Measurements from ENCODE around the gene MOSMO.
A peak's percentile ranks its signal among the peaks of the same experiment; 100 is the strongest.

MOSMO gene

GRCh38 chr16:22050963-22051362, 43.1 kb downstream of the MOSMO start:
- DNase-seq (ENCODE audit: low spot score), result no peak

DNA sequence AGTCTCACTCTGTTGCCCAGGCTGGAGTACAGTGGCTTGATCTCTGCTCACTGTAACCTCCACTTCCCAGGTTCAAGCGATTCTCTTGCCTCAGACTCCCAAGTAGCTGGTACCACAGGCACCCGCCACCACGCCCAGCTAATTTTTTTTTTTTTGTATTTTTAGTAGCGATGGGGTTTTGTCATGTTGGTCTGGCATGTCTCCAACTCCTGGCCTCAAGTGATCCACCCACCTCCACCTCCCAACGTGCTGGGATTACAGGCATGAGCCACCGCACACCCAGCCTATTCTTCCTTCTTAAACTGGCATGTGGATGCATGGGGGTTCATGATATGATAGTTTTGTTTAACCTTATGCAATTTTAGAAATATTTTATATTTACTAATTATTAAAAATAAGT, 45.1 kb downstream of the MOSMO start:
- DNase-seq (ENCODE audit: low spot score), result no peak

DNA sequence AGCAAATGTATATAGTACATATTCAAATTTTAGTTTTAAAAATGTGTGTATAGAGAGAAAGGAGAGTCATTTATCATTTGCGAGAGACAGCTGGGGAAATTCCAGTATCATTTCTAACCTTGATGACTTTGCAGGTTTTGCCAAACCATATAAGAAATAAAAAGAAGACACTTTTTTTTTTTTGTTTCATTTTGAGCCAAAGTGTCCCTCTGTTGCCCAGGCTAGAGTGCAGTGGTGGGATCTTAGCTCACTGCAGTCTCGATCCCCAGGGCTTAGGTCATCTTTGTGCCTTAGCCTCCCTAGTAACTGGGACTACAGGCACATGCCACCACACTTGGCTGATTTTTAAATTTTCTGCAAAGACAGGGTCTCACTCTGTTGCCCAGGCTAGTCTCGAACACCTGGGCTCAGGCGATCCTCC, 46.0 kb downstream of the MOSMO start:
- DNase-seq (ENCODE audit: low spot score), result no peak

DNA sequence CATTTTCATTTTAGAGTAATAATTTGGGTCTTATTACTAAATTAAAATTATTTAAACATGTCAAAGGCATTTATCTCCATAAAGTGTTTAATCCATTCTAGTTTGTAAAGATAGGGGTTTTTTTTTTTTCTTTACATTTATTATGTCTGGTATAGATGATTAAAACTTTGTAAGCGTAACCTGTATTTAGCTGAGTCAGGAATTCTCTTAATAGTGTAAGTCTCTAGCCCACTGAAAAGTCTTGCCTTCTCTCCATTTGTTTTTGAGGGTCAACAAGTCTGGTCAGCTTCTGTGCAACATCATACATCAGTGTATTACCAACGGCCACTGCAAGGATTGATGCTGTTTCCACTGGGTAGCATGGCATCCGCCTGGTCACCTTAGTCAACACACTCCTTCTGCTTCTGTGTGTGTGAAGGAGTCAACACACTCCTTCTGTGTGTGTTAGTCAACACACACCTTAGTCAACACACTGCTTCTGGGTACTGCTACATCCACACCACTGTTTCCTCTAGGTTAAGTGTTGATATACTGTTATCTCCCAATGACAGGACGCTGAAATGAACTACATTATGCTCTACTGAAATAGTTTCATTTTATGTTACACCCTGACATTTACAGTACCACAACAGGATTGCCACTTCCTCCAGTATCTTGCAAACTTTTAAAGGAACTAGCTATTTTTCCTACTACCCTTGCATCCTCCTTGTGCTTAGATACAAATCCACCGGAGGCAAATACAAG, 47.1 kb downstream of the MOSMO start:
- no peak for DNase-seq (ENCODE audit: low spot score)

DNA sequence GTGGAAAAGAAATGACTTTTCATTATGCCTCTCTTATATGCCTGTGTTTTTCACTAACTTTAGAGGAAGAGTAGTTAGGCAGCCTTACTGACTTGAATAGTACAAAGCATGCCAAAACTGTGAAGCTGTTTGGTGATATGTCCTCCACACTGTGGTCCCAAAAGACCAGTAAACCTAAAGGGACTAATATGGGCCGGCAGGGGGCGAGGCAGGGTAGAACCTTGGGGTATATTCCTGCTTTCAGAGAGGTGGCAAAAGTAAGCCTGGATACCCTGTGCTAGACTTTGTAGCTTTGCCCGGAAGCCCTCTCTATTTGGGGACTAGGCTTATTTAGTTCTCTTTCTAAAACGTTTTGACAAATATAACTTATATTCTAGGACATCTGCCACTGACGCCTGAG, 48.0 kb downstream of the MOSMO start:
- DNase-seq (ENCODE audit: low spot score), result no peak

DNA sequence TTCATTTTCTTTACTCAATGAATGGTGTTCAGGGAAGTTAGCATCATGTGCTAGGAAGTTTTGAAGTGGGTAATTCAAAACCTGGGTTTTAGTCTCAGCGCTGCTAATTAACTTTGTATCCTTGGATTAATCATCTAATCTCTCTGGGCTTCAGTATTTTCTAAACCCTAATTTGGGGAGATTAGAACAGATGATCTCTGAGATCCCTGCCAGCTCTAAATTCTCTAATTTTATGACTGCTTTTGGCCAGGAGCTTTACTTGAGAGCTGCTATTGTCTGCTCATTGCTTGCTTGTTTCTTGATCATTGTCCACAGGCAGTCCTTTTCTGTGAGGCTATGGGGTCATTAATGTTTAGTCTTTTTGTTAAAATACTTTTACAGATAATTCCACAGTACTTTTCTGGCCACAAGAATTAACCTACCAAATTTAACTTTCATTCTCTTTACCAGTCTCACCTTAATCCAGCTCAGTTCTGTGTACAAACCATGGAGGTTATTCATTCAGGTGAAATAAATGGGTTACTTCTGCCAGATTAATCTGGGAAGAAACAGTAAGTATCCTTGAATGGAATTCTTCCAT, 56.1 kb downstream of the MOSMO start:
- DNase-seq (ENCODE audit: low spot score), result no peak

DNA sequence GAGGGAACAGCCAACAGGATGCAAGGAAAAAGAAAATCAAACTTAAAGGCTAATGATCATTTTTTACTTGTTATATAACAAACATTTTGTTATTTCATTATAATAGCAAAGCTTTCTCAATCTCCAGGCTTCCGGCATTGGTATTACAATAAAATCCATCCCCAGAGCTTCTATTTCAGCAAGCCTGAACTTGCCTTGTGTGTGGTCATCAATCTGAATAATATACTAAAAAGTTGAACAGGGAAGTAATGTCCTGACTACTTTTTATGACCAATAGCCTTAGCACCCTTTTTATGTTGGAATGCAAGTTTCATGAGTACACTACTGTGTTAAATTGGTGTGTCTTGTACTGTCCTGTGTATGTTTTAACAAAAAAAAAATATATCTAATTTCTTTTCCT, 57.3 kb downstream of the MOSMO start:
- DNase-seq (ENCODE audit: low spot score), result no peak

GRCh38 chr16:22070361-22071330, 62.7 kb downstream of the MOSMO start:
- DNase-seq (ENCODE audit: low spot score), result no peak

DNA sequence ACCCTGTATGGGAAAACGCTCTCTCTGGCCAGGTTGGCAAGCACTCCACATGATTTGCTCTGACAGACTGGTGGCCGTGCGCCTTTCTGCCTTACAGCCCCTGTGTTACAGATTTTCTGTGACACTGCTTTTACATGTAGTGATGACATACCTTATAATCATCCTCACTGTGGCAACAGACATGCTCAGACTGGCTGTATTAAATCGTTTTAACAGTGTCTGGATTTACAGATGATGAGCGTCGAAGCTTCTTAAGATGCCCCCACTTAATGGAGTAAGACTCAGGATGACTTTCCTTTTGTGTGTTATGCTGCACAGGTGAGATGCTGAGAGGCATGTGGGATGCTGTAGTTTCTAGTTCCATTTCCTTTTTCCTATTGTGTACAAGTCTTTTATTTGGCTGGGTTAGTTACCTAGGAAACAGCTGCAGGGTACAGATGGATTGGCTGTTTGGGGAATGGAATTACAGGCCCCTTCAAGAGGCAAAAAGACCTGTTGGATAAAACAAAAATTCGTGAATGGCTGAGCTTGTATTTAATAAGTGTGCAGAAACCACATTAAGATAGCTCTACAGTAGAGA, 63.5 kb downstream of the MOSMO start:
- DNase-seq (ENCODE audit: low spot score), result no peak

DNA sequence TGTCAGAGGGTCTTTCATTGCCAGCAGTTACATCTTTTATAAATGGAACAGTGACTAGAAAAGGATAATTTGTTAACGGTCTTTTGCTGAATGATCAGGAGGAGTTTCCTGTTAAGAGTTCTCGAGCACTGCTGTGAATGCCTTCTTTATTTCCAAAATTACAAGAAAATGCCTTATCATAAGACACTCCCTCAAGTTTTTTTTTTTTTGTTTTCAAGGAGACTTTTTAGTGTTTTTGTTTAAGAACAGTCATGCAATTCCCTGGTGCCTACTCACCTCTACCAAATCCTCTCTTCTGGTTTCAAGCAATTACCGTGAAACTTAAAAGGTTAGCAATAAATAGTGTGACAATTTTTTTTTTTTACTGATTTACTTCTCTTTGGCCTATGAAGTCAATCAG, 65.4 kb downstream of the MOSMO start:
- DNase-seq (ENCODE audit: low spot score), result no peak

DNA sequence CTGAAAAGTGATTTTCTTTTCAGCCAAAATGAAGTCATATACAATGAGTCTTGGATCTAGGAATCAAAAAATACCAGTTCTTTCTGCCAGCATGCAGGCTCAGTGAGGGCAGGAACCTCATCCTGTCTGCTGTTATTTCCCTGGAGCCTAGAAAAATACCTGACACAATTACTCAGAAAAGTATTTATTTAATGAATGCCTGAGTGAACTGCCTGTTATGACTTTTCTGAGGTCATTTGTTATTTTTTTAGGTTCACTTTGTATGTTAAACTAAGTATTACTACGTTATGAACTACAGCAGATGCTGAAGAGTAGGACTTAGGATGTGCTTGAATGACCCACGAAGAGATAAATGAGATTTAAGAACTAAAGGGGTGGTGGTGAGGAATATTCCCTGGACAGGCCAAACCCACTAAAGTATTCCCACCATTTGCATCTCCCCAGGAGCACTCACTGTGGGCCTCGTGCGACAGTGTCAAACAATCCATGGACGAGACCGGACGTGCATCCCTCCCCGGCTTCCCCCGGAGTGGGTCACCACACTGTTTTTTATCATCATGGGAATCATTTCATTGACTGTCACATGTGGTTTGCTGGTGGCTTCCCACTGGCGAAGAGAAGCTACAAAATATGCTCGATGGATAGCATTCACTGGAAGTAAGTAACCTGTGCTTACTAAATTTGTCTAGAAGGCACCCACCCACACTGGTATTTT, 67.3 kb downstream of the MOSMO start:
- DNase-seq (ENCODE audit: low spot score), result no peak

- DNase-seq (ENCODE audit: low spot score), result no peak
Measured at GRCh38 chr16:22075776-22076175, 67.9 kb downstream of the MOSMO start.

GRCh38 chr16:22077700-22078313, 69.9 kb downstream of the MOSMO start:
- DNase-seq (ENCODE audit: low spot score), result peak; percentile 71

DNA sequence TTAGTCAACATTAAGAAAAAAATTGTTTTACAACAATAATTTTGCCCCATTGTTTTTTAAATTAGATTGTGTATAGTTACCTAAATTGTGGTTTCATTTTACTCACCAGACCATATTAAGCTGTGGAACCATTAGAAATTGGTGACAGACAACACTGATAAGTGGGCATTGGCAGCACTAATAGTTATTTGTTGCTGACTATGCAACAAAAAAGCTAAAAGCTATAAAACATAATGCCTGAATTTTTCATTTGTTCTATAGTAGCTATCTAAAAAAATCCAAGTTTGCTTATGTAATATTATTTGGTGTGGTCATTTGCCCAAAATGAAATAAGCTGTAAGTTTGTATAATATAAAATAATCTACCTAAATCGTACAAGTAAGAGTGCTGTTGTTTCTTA, 70.7 kb downstream of the MOSMO start:
- no peak for DNase-seq (ENCODE audit: low spot score)

DNA sequence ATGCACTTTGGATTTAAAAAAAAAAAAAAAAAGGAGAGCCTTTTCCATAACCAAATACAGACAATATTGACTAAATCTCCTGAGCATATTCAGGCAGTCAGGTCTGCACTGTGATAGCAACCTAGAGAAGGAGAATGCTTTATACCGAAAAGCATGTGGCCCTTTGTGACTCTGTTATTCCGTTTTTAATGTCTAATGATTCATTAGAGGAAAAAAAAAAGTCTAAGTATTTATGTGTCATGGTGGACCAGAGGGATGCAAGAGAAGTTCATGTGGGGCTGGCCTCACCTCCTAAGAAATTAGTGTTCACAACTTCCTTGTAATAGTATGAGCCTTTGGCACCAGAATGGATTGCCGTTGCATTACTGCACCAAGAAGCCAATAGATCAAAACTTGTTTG, 73.1 kb downstream of the MOSMO start:
- DNase-seq (ENCODE audit: low spot score), result no peak

DNA sequence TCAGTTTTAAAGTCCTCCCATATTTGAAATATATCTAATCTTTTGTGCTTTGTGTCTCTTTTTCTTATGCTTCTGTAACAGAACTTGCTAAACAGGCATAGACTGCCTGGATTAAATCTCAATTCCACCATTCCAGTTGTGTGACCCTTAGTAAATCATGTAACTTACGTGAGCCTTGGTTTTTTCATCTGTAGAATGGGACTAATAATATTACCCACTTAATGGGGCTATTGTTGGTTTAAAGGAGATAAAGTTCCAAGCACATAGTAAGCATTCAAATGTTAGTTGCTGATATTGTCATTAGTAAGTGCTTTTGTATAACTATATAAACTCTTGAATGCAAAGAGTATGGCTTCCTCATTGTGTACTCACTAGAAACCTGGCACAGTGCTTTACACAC, 78.5 kb downstream of the MOSMO start:
- no peak for DNase-seq (ENCODE audit: low spot score)

DNA sequence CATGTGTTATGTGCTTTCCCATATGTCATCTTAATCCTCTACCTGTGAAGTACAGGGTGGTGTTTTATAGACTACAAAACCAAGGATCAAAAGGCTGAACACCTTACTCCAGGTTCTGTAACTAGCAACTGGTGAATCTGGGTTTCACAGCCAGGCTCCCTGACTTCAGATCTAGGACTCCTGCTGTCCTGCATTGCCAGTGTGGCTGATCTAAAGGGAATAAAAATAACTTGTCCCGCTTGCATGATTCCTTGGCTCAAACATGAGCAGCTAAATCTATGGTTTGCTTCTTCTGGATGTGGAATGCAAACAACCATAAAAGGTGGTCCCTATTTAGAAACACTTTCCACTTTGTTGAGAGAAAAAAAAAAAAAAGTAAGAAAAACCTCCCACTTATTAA, 80.7 kb downstream of the MOSMO start:
- no peak for DNase-seq (ENCODE audit: low spot score)

GRCh38 chr16:22089910-22090309, 82.0 kb downstream of the MOSMO start:
- DNase-seq (ENCODE audit: low spot score), result no peak

- no peak for DNase-seq (ENCODE audit: low spot score)
Measured at GRCh38 chr16:22091721-22092120, 83.8 kb downstream of the MOSMO start.

GRCh38 chr16:22092143-22092933, 84.4 kb downstream of the MOSMO start, which contains the start of gene VWA3A:
VWA3A (plus strand) TSS chr16:22092541; CDS start chr16:22092638, 97 bp downstream.
- peak; percentile 73 for DNase-seq (ENCODE audit: low spot score)
